ENCODE measurements around the gene TRIM56. TPM values are rescaled to one million over a fixed set of nuclear protein-coding genes. Genes with fewer than 3 reads are reported as not detected.
"Not testable (repeated sequence)": the region's sequence is repeated elsewhere in the genome, so short reads cannot be mapped to it uniquely, and the experiment has no call there.

The TRIM56 gene, protein sequence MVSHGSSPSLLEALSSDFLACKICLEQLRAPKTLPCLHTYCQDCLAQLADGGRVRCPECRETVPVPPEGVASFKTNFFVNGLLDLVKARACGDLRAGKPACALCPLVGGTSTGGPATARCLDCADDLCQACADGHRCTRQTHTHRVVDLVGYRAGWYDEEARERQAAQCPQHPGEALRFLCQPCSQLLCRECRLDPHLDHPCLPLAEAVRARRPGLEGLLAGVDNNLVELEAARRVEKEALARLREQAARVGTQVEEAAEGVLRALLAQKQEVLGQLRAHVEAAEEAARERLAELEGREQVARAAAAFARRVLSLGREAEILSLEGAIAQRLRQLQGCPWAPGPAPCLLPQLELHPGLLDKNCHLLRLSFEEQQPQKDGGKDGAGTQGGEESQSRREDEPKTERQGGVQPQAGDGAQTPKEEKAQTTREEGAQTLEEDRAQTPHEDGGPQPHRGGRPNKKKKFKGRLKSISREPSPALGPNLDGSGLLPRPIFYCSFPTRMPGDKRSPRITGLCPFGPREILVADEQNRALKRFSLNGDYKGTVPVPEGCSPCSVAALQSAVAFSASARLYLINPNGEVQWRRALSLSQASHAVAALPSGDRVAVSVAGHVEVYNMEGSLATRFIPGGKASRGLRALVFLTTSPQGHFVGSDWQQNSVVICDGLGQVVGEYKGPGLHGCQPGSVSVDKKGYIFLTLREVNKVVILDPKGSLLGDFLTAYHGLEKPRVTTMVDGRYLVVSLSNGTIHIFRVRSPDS
- 1.1 TPM for total RNA-seq

DNA sequence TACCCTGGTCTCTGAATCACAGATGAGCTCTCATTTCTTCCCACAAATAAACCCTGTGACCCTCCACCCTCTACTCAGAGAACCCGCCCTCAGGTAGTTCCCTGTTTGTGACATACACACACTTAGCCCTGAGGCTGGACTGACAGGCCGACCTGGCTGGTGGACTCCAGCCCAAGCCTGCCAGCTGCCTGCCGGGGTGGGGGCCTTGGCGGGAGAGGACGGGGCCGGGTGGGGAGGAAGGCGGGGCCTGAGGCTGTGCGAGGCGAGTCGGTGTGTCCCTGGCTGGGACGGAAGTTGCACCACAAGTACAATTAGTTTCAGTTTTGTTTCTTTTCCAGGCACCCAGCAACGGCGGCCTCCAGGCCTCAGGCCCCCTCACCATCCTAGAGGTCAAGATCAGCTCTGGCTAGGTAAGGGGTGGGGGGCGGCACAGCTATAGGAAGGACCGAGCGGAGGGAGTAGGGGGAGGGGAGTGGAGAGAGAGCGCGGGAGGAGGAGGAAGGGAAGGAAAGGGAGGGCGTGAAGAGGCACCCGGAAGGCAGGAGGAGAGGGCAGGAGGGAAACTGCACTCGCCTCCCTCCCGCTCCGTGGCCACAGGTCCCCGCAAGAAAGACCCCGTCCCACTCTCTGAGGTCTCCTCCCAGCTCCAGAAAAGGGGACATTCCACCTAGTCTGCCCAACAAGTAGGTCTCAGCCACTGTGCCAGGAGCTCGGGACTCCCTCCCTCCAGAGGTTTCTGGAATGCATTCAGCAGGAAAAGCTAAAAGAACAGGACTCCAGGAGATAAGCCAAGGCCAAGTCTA lies at the start of gene TRIM56:
TSS of gene TRIM56 (plus strand) at position 320 of the 803 bp plus-strand sequence. CDS start 1,832 bp downstream, outside the sequence.
- peak; percentile 50 for DNase-seq

DNA sequence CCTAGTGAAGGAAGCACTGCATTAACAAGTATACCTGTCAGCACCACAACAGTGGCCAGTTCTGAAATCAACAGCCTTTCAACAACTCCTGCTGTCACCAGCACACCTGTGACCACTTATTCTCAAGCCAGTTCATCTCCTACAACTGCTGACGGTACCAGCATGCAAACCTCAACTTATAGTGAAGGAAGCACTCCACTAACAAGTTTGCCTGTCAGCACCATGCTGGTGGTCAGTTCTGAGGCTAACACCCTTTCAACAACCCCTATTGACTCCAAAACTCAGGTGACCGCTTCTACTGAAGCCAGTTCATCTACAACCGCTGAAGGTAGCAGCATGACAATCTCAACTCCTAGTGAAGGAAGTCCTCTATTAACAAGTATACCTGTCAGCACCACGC lies 49.3 kb upstream of the TRIM56 start:
- DNase-seq: no peak

DNA sequence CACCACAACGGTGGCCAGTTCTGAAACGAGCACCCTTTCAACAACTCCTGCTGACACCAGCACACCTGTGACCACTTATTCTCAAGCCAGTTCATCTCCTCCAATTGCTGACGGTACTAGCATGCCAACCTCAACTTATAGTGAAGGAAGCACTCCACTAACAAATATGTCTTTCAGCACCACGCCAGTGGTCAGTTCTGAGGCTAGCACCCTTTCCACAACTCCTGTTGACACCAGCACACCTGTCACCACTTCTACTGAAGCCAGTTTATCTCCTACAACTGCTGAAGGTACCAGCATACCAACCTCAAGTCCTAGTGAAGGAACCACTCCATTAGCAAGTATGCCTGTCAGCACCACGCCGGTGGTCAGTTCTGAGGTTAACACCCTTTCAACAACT lies 44.0 kb upstream of the TRIM56 start:
- DNase-seq: not testable (repeated sequence)

DNA sequence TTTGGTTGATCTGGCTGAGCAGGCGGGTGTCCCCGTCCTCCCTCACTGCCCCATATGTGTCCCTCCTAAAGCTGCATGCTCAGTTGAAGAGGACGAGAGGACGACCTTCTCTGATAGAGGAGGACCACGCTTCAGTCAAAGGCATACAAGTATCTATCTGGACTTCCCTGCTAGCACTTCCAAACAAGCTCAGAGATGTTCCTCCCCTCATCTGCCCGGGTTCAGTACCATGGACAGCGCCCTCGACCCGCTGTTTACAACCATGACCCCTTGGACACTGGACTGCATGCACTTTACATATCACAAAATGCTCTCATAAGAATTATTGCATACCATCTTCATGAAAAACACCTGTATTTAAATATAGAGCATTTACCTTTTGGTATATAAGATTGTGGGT lies 26.9 kb upstream of the TRIM56 start:
- no peak for DNase-seq

DNA sequence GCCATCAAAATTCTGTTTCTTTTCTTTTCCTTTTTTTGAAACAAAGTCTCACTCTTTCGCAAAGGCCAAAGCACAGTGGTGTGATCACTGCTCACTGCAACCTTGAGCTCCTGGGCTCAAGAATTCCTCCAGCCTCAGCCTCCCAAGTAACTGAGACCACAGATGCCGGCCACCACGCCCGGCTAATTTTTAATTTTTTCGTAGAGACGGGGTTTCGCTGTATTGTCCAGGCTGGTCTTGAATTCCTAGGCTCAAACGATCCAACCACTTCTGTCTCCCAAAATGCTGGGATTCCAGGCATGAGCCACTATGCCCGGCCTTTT lies 25.7 kb upstream of the TRIM56 start:
- DNase-seq: no peak

DNA sequence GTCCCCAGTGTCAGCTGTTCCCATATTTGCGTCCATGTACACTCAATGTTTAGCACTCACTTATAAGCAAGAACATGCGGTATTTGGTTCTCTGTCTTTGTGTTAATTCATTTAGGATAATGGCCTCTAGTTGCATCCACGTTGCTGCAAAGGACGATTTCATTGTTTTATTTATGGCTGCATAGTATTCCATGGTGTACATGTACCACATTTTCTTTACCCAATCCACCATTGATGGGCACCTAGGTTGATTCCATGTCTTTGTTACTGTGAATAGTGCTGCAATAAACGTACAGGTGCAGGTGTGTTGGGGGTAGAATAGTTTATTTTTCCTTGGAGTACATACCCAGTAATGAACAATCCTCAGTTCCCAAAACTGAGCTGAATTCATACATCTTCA lies 24.3 kb upstream of the TRIM56 start:
- no peak for DNase-seq

DNA sequence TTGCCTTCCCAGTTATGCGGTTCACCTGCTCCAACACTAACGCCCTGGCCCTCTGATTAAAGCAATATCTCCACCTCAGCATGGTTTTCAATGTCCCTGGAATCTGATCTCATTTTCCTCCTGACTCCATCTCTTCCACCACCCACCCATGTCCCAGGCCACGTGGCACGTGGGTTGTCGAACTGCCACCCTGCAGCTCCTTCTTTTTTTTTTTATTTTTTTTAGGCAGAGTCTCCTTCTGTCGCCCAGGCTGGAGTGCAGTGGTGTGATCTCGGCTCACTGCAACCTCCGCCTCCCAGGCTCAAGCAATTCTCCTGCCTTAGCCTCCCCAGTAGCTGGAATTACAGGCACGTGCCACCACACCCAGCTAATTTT lies 21.1 kb upstream of the TRIM56 start:
- not testable (repeated sequence) for DNase-seq

DNA sequence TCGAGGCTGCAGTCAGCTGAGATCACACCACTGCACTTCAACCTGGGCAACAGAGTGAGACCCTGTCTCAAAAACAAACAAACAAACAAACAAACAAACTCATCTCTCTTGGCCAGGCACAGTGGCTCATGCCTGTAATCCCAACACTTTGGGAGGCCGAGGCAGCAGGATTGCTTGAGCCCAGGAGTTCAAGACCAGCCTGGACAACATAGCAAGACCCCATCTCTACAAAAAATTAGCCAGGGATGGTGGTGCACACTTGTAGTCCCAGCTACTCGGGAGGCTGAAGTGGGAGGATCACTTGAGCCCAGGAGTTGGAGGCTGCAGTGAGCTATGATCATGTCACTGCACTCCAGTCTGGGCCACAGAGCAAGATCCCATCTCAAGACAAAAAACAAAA lies 20.1 kb upstream of the TRIM56 start:
- not testable (repeated sequence) for DNase-seq

DNA sequence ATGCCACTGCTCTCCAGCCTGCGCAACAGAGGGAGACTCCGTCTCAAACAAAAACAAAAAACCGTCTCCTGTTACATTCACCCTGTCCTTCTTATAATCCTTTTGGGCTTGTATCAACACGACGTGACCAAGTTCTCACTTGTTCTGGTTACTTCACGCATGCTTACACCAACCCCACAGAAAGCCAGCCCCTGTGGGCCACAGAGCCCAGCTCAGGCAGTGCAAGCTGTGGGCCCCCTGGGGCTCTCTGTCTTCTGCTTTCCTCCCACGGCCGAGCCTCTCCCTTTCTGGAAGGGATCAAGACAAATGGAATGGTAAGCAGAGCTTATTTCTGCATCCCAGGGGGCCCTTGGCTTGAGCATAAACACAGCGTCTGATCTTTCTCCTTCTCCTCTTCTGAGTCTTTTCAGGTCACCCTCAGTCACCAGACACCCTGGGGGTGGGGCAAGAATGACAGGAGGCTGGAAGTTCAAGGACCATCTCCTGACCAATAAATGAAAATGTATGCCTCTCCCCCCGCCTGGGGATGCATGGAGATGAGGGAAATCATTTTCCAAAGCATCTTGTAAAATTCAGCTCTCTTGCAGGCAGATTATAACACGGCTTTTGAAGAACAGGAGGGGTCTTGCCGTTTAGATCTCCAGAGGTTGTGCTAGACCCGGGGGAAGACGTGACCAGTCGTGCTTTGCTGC lies 19.0 kb upstream of the TRIM56 start:
- DNase-seq: no peak

DNA sequence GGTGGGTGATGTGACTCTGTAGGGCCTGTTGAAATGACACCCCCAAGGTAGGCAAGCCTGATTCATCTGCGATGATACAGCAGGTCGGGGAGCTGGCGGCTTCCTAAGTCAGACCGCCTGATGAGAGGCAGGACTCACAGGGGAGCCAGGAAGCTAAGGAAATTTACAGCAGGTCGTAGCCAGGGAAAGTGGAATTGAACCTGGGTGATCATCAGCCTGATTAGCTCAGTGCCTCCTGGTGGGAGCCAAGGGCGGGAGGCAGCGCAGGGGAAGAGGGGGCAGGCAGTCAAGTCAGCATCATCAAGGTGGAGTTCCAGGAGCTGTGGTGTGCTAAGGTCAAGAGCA lies 18.5 kb upstream of the TRIM56 start:
- no peak for DNase-seq

DNA sequence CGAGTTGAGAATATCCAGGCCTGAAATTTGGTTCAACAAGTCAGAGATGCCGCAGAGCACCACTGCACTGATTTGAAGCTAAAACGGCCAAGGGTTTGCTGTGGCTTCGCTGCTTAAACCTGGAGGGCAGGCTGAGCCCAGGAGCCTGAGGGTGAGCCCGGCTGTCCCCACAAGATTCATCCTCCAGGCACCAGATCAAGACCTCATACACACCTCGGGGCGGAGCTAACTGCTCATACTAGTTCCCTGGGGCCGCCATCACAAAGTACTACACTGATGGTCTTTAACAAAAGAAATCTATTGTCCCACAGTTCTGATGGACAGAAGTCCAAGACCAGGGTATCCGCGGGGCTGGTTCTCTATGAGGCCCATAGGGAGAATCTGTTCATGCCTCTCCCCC lies 16.9 kb upstream of the TRIM56 start:
- no peak for DNase-seq

DNA sequence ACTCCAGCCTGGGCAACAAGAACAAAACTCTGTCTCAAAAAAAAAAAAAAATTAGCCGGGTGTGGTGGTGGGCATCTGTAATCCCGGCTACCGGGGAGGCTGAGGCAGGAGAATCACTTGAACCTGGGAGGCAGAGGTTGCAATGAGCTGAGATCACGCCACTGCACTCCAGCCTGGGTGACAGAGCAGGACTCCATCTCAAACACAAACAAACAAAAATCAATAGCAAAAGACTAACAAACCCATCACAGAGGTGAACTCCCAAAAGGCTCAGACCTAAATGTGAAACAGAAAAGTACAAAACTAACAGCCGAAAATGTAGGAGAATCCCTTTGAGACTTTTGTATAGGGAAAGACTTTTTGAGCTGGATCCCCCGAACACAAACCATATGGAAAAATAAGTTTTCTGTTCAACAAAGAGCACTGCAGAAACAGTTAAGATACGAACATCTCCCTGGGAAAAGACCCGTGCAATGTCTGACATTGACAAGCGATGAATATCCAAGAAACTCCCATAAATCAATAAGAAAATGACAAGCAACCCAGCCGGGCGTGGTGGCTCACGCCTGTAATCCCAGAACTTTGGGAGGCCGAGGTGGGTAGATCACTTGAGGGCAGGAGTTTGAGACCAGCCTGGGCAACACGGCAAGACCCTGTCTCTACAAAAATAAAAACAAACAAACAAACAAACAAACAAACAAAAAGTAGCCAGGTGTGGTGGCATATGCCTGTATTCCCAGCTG lies 13.7 kb upstream of the TRIM56 start:
- DNase-seq: not testable (repeated sequence)

DNA sequence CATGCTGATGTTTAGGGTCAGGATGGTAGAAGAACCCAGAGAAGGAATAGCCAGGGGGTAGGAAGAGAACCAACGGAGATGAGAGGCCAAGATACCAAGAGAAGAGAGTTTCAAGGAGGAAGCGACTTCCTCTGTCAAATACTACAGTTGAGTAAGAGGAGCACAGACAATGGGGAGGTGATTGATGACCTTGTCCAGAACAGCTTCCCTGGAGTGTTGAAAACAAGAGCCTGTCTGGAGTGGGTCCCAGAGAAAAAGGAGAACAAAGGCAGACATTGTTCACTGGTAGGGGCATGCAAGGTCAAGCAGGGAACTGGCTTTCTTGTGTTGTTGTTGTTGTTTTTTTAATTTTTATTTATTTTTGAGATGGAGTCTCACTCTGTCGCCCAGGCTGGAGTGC lies 9.6 kb upstream of the TRIM56 start:
- no peak for DNase-seq

DNA sequence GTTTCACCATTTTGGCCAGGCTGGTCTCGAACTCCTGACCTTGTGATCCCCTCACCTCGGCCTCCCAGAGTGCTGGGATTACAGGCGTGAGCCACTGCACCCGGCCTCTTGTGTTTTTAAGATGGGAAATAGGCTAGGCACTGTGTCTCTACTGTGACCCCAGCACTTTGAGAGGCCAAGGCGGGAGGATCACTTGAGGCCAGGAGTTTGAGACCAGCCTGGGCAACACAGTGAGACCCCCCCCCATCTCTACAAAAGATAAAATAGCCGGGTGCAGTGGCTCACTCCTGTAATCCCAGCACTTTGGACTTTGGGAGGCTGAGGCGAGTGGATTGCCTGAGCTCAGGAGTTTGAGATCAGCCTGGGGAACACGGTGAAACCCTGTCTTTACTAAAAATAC lies 9.1 kb upstream of the TRIM56 start:
- not testable (repeated sequence) for DNase-seq

DNA sequence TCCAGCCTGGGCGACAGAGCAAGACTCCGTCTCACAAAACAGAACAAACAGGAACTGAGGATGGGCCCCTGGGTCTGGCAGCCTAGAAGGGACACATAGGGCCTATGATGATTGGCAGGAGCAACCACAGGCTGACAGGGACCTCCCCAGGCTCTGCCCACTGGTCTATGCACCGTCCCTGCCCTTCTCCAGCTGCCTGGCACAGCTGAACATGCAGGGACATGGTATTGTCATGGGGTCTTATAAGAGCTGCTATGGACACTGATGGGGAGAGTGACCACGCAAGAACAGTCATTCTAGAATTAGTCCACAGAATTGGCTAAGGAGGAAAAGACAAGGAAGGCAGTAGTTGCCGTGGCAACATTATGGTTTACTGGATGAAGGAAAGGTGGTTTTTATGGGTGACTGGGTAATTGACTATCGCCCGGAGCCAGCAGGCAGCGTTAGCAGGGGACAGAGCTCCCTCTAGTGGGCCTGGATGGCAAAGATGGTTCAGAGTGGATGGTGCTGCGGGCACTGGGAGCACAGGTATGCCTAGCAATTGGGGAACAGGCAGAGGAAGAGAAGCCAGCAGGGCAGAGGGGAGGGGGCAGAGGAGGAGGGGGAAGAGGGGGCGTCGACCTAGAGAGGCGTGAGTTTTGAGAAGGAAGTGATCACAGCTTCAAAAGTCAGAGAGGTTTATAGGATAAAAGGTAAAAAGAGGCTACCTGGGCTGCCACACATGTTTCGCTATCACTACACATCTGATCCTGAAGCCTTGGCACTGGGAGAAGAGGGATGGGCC lies 7.8 kb upstream of the TRIM56 start:
- DNase-seq: peak; percentile 65

DNA sequence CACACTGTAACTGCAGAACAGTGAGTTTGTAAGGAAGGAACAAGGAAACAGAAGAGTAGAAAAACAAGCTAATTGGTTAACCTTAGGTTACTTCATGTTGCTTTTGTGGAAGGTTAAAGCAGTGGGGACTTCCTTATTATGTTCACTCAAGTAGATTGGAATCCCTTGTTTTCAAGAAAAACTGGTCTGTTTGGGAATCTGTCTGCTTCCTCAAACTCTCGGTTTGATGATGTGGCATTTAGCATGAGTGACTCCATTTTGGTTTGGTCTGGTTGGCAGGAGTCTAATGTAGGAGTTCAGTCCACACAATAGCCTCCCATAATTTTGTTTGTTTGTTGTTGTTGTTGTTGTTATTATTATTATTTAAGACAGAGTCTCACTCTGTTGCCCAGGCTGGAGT lies 3.8 kb upstream of the TRIM56 start:
- DNase-seq: no peak

DNA sequence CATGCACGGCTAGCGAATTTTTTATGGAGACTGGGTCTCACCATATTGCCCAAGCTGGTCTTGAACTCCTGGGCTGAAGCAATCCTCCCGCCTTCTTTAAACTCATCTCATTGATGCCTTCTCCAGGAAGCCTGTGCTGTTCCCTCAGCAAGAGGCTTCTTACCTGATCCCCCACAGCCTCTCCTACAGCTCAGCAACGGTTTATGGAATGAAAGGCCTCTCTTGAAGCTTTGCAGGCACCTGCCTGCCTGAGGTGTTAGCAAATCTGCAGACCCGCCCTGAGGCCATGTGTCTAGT lies 468 bp upstream of the TRIM56 start:
- no peak for DNase-seq

DNA sequence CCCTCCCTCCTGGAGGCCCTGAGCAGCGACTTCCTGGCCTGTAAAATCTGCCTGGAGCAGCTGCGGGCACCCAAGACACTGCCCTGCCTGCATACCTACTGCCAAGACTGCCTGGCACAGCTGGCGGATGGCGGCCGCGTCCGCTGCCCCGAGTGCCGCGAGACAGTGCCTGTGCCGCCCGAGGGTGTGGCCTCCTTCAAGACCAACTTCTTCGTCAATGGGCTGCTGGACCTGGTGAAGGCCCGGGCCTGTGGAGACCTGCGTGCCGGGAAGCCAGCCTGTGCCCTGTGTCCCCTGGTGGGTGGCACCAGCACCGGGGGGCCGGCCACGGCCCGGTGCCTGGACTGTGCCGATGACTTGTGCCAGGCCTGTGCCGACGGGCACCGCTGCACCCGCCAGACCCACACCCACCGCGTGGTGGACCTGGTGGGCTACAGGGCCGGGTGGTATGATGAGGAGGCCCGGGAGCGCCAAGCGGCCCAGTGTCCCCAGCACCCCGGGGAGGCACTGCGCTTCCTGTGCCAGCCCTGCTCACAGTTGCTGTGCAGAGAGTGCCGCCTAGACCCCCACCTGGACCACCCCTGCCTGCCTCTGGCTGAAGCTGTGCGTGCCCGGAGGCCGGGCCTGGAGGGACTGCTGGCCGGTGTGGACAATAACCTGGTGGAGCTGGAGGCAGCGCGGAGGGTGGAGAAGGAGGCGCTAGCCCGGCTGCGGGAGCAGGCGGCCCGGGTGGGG lies 2.2 kb downstream of the TRIM56 start:
- no peak for DNase-seq

DNA sequence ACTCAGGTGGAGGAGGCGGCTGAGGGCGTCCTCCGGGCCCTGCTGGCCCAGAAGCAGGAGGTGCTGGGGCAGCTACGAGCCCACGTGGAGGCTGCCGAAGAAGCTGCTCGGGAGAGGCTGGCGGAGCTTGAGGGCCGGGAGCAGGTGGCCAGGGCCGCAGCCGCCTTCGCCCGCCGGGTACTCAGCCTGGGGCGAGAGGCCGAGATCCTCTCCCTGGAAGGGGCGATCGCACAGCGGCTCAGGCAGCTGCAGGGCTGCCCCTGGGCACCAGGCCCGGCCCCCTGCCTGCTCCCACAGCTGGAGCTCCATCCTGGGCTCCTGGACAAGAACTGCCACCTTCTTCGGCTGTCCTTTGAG lies 2.8 kb downstream of the TRIM56 start:
- no peak for DNase-seq

DNA sequence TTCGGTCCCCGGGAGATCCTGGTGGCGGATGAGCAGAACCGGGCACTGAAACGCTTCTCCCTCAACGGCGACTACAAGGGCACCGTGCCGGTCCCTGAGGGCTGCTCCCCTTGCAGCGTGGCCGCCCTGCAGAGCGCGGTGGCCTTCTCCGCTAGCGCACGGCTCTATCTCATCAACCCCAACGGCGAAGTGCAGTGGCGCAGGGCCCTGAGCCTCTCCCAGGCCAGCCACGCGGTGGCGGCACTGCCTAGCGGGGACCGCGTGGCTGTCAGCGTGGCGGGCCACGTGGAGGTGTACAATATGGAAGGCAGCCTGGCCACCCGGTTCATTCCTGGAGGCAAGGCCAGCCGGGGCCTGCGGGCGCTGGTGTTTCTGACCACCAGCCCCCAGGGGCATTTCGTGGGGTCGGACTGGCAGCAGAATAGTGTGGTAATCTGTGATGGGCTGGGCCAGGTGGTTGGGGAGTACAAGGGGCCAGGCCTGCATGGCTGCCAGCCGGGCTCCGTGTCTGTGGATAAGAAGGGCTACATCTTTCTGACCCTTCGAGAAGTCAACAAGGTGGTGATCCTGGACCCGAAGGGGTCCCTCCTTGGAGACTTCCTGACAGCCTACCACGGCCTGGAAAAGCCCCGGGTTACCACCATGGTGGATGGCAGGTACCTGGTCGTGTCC lies 3.7 kb downstream of the TRIM56 start:
- no peak for DNase-seq

Data from occipital lobe (tissue), 2 donors.